Middle frontal gyrus (tissue), 1 donor: ENCODE results near the gene TNFRSF4.
"Not testable (repeated sequence)": the region's sequence is repeated elsewhere in the genome, so short reads cannot be mapped to it uniquely, and the experiment has no call there.

Experiments used
- DNase-seq: peaks from one replicate; pipeline ENCODE4 v3.0.0-alpha.2; 2015; ENCODE audit warnings: low spot score; ENCODE audit errors: extremely low spot score

The TNFRSF4 gene

GRCh38 chr1:1203561-1204424 is 10.2 kb downstream of the TNFRSF4 start:
- DNase-seq: no peak

GRCh38 chr1:1202831-1203560 is 11.0 kb downstream of the TNFRSF4 start:
- DNase-seq: no peak

- DNase-seq: no peak
Observed at GRCh38 chr1:1200876-1201810, 12.8 kb downstream of the TNFRSF4 start.

- DNase-seq: no peak
Observed at GRCh38 chr1:1199961-1200875, 13.7 kb downstream of the TNFRSF4 start.

GRCh38 chr1:1199141-1199960 is 14.6 kb downstream of the TNFRSF4 start:
- no peak for DNase-seq

GRCh38 chr1:1198423-1199140 is 15.4 kb downstream of the TNFRSF4 start:
- DNase-seq: no peak

GRCh38 chr1:1197551-1198422 is 16.2 kb downstream of the TNFRSF4 start:
- no peak for DNase-seq

GRCh38 chr1:1197188-1197500 is 16.8 kb downstream of the TNFRSF4 start:
- no peak for DNase-seq

GRCh38 chr1:1196431-1197187 is 17.3 kb downstream of the TNFRSF4 start:
- DNase-seq: no peak

GRCh38 chr1:1195726-1196125 is 18.2 kb downstream of the TNFRSF4 start:
- DNase-seq: not testable (repeated sequence)

- DNase-seq: no peak
Observed at GRCh38 chr1:1194723-1195122, 19.2 kb downstream of the TNFRSF4 start.

- no peak for DNase-seq
Observed at GRCh38 chr1:1191734-1192133, 22.2 kb downstream of the TNFRSF4 start.

- no peak for DNase-seq
Observed at GRCh38 chr1:1189111-1189510, 24.8 kb downstream of the TNFRSF4 start.

- DNase-seq: no peak
Observed at GRCh38 chr1:1187938-1188337, 26.0 kb downstream of the TNFRSF4 start.

GRCh38 chr1:1185101-1185765 is 28.7 kb downstream of the TNFRSF4 start:
- DNase-seq: no peak

- DNase-seq: no peak
Observed at GRCh38 chr1:1183833-1184775, 29.8 kb downstream of the TNFRSF4 start.
